ENCODE results near the gene LHFPL2.

GRCh38 chr5:78612227-78613150 is 36.1 kb downstream of the LHFPL2 start:
- TF ChIP-seq CTCF (IDR thresholded peaks at IDR 0.05 in 2 of 3, conservative IDR thresholded peaks at IDR 0.05 in 1 of 3; ENCODE audit: insufficient read depth in 2 of 3, low read depth in 1 of 3, low read length in 3 of 3): no peak
- no peak for TF ChIP-seq CBX1 (IDR thresholded peaks at IDR 0.05; ENCODE audit: low read depth)
- TF ChIP-seq SMAD3 (CRISPR knock-in tag; conservative IDR thresholded peaks at IDR 0.05): no peak

All from K562 (cell line).